GM20431 (cell line): ENCODE results near the gene SMIM24.

Experiments used
- in situ Hi-C: fragments of 300-500 bp; cut with MseI, MboI; formaldehyde crosslinking; loops from one replicate; pipeline ENCODE4 v1.15.0; 2020; ENCODE audit warnings: low sequenced_read_pairs; ENCODE audit not compliant: unreplicated experiment

SMIM24 gene

GRCh38 chr19:3499738-3500428 is 19.6 kb upstream of the SMIM24 start:
- in situ Hi-C loops, result no loop called here

- in situ Hi-C loops, result no loop called here
Observed at GRCh38 chr19:3497757-3498520, 17.6 kb upstream of the SMIM24 start.

- in situ Hi-C loops, result no loop called here
Observed at GRCh38 chr19:3496392-3497273, 16.3 kb upstream of the SMIM24 start.

GRCh38 chr19:3494559-3494958 is 14.2 kb upstream of the SMIM24 start:
- in situ Hi-C loops, result no loop called here

- in situ Hi-C loops, result no loop called here
Observed at GRCh38 chr19:3494051-3494450, 13.7 kb upstream of the SMIM24 start.

- in situ Hi-C loops, result no loop called here
Observed at GRCh38 chr19:3493651-3494050, 13.3 kb upstream of the SMIM24 start.

- in situ Hi-C loops, result no loop called here
Observed at GRCh38 chr19:3492919-3493318, 12.6 kb upstream of the SMIM24 start.

GRCh38 chr19:3492131-3492839 is 12.0 kb upstream of the SMIM24 start:
- in situ Hi-C loops, result no loop called here

- in situ Hi-C loops, result no loop called here
Observed at GRCh38 chr19:3491396-3492119, 11.2 kb upstream of the SMIM24 start.

- in situ Hi-C loops, result loop anchor here (5.0 kb wide), 1 partner anchor 156 kb away; no protein-coding TSS in a partner anchor
Observed at GRCh38 chr19:3483226-3483628, 2.9 kb upstream of the SMIM24 start, which contains the start of gene SMIM44. Gene SMIM44 (minus strand): TSS chr19:3483441. CDS start chr19:3483403, 38 bp downstream.

GRCh38 chr19:3482507-3483225 is 2.3 kb upstream of the SMIM24 start:
- in situ Hi-C loops, result loop anchor here (5.0 kb wide), 1 partner anchor 155 kb away; no protein-coding TSS in a partner anchor

- in situ Hi-C loops, result loop anchor here (5.0 kb wide), 1 partner anchor 154 kb away; no protein-coding TSS in a partner anchor
Observed at GRCh38 chr19:3481241-3482090, 1.1 kb upstream of the SMIM24 start.

- in situ Hi-C loops, result loop anchor here (5.0 kb wide), 1 partner anchor 153 kb away; no protein-coding TSS in a partner anchor
Observed at GRCh38 chr19:3479834-3480215, 500 bp downstream of the SMIM24 start.

- in situ Hi-C loops, result no loop called here
Observed at GRCh38 chr19:3479177-3479833, 1.0 kb downstream of the SMIM24 start.

- in situ Hi-C loops, result no loop called here
Observed at GRCh38 chr19:3478409-3479176, 1.7 kb downstream of the SMIM24 start.

- in situ Hi-C loops, result no loop called here
Observed at GRCh38 chr19:3477951-3478350, 2.4 kb downstream of the SMIM24 start.
